ENCODE measurements around the gene CHST15.

GRCh38 chr10:124044143-124044862 lies 49.1 kb downstream of the CHST15 start:
- TF ChIP-seq ELK1 (IDR thresholded peaks at IDR 0.05; ENCODE audit: borderline replicate concordance, low read depth, low read length) (no peak), CTCF (conservative IDR thresholded peaks at IDR 0.05; ENCODE audit: low read depth, low read length) (no peak), SMC3 (IDR thresholded peaks at IDR 0.05; ENCODE audit: low read depth, low read length) (no peak), CEBPB (IDR thresholded peaks at IDR 0.05; ENCODE audit: low read depth, low read length) (no peak), USF2 (IDR thresholded peaks at IDR 0.05; ENCODE audit: low read depth, low read length) (no peak), POLR2A (IDR thresholded peaks at IDR 0.05; ENCODE audit: low read depth, low read length) (no peak)

All from IMR-90 (cell line).